ENCODE data around the gene URB2.

GRCh38 chr1:229597877-229598276 lies 28.2 kb upstream of the URB2 start:
- TF ChIP-seq CTCF (IDR thresholded peaks at IDR 0.05) (no peak), EZH2 (IDR thresholded peaks at IDR 0.05; ENCODE audit: borderline replicate concordance, insufficient read depth, low read depth, low read length, poor library complexity, severe bottlenecking) (no peak)
